Upper lobe of right lung (tissue), 1 donor: ENCODE results near the gene OSBPL9. TPM values are rescaled to one million over a fixed set of nuclear protein-coding genes. Genes with fewer than 3 reads are reported as not detected.

Experiments used
- ATAC-seq: fragments of 200-7000 bp; cut with Tn5 transposase; one replicate; pipeline ENCODE4 v1.9.1; 2020; ENCODE audit warnings: mild to moderate bottlenecking, moderate library complexity
- DNase-seq: peaks from one replicate; pipeline ENCODE4 v3.0.0-alpha.2; 2020
- H3K27ac ChIP-seq: fragments of 200-600 bp; one replicate; pipeline ENCODE4 v1.8.0; 2022
- H3K27me3 ChIP-seq: fragments of 200-600 bp; one replicate; pipeline ENCODE4 v1.8.0; 2022; ENCODE audit warnings: mild to moderate bottlenecking
- H3K36me3 ChIP-seq: fragments of 200-600 bp; one replicate; pipeline ENCODE4 v1.8.0; 2022
- H3K4me1 ChIP-seq: fragments of 200-600 bp; one replicate; pipeline ENCODE4 v1.8.0; 2022
- H3K4me3 ChIP-seq: fragments of 200-600 bp; one replicate; pipeline ENCODE4 v1.8.0; 2022; ENCODE audit warnings: mild to moderate bottlenecking
- H3K9me3 ChIP-seq: fragments of 200-600 bp; one replicate; pipeline ENCODE4 v1.8.0; 2022
- intact Hi-C: fragments of 100-400 bp; cut with DNase I; formaldehyde crosslinking; loops from one replicate; pipeline ENCODE4 v1.11.0; 2022
- total RNA-seq: library from RNA; stranded (reverse); fragmentation: NEBNext Ultra II Directional; extraction: Animal tissue kit (Norgen Biotek cat#: 25700); gene quantifications from one replicate; pipeline ENCODE4 v1.2.1, GENCODE V29; 2021
- TF ChIP-seq, protein P1 (sequence below): fragments of 200-600 bp; IDR thresholded peaks from one replicate; pipeline ENCODE4 v1.8.0; 2022; ENCODE audit warnings: antibody characterized with exemption
- donor health status: DM: no; HTN: yes; CAD: no; lungs with severe emphysema.

OSBPL9 gene
- total RNA-seq, 1 donor from 2014 or later = 72.7 TPM

DNA sequence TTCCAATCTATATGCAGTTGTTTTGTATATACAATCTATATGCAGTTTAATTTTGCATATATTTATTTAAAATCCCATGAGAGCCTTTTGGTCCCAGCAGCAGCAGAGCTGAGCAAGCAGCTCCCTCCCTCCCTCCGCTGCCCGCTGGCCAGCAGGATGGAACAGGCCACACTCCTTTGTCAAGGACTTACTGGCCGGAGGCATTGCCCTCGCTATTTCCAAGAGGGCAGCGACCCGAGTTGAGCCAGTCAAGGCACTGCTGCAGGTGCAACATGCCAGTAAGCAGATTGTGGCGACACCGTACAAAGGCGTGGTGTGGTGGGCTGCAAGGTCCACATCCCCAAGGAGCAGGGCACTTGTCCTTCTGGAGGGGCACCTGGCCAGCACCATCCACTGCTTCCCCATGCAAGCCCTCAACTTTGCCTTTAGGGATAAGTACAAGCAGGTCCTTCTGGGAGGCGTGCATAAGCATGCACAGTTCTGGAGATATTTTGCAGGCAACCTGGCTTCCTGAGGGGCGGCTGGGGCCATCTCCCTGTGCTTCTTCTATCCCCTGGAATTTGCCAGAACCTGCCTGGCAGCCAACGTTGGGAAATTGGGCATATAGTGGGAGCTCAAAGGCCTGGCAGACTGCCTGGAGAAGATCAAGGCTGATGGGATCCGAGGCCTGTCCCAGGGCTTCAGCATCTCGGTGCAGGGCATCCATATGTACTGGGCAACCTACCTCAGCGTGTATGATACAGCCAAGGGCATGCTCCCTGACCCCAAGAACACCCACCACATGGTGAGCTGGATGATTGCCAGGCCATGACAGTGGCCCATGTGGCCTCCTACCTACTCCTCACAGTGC, 92.2 kb downstream of the OSBPL9 start:
- Histone ChIP-seq H3K36me3 (no peaks in the 10 kb centered on the region), H3K27ac (no peak overlapping the region), H3K4me3 (no peak overlapping the region), H3K27me3 (no peaks in the 10 kb centered on the region), H3K4me1 (no peaks in the 10 kb centered on the region), H3K9me3 (no peaks in the 10 kb centered on the region)
- DNase-seq (no peak), ATAC-seq (no peak)
- TF ChIP-seq, protein P1, sequence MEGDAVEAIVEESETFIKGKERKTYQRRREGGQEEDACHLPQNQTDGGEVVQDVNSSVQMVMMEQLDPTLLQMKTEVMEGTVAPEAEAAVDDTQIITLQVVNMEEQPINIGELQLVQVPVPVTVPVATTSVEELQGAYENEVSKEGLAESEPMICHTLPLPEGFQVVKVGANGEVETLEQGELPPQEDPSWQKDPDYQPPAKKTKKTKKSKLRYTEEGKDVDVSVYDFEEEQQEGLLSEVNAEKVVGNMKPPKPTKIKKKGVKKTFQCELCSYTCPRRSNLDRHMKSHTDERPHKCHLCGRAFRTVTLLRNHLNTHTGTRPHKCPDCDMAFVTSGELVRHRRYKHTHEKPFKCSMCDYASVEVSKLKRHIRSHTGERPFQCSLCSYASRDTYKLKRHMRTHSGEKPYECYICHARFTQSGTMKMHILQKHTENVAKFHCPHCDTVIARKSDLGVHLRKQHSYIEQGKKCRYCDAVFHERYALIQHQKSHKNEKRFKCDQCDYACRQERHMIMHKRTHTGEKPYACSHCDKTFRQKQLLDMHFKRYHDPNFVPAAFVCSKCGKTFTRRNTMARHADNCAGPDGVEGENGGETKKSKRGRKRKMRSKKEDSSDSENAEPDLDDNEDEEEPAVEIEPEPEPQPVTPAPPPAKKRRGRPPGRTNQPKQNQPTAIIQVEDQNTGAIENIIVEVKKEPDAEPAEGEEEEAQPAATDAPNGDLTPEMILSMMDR = no peak
- intact Hi-C loops = no loop called here

DNA sequence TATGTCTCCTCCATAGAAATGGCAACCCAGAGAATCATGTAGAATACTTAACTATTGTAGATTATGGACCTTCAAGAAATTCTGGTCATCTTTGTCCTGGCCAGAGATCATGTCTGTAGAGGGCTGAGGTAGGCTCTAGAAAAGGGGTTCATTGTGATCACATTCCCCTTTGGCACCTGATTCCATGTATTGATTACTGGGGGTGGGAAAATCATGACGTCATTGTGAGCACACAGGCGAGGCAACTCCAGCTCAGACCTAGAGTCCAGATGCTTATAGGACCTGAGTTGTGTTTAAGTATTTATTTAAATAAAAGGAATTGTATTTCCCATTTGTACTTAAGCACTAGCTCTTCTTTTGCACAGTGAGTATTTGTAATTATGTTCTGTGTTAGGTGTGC, 93.1 kb downstream of the OSBPL9 start:
- no peak for ATAC-seq
- no peak for DNase-seq
- H3K27me3 ChIP-seq = no peaks in the 10 kb centered on the region
- no peak overlapping the region for H3K4me3 ChIP-seq
- no peaks in the 10 kb centered on the region for H3K36me3 ChIP-seq
- H3K27ac ChIP-seq = no peak overlapping the region
- no peaks in the 10 kb centered on the region for H3K4me1 ChIP-seq
- no peaks in the 10 kb centered on the region for H3K9me3 ChIP-seq
- TF ChIP-seq, protein P1 = no peak
- intact Hi-C loops = no loop called here

DNA sequence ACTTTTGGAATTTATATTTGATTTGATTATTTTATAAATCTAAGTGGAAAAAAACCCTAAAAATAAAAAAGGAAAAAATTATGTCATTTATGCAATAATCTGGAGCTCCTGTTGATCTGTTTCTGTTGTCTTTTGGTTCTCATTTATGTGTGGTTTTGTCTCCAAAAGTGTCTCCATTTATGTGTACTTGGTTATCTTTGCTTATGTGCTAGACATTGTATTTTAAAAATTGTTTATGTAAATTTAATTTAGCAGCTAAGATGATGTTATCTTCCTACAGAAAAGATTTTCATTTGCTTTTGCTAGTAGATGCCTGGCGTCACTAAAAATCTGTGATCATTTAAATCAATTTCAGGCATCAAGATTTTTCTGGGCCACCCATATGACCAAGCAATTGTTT, 95.7 kb downstream of the OSBPL9 start:
- TF ChIP-seq, protein P1 = no peak
- Histone ChIP-seq H3K27ac (no peak overlapping the region), H3K4me1 (no peaks in the 10 kb centered on the region), H3K36me3 (no peaks in the 10 kb centered on the region), H3K9me3 (no peaks in the 10 kb centered on the region), H3K27me3 (no peaks in the 10 kb centered on the region), H3K4me3 (no peak overlapping the region)
- no peak for DNase-seq
- intact Hi-C loops = no loop called here
- ATAC-seq = no peak

DNA sequence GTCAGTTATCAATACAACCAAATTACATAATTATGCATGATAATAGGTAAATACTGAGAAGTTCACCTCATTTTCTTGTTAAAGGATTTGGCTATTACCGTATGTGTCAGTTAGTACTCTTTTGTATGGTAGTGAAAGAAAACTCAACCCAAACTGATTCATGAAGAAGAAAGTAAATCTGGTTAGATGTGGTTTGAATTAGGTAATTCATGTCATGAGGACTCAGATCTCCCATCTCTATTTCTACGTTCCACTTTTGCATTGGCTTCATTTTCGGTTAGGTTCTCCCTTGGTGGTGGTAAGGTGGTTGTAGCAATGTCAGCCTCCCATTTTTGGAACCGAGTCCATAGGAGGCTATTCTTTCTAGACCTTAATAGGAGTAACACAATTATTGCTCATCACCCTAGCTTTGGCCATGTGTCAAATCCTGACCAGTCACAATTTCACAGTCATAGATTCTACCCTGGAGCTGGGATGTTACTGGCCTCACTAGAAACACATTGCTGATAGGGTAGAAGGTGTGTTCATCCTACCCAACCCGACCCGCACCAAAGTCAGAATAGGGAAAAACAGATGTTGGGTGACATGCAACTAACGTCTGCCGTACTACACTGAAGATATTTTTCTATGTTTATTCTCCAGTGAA, 97.6 kb downstream of the OSBPL9 start:
- no peak for DNase-seq
- no peaks in the 10 kb centered on the region for H3K4me1 ChIP-seq
- H3K27me3 ChIP-seq = no peaks in the 10 kb centered on the region
- H3K9me3 ChIP-seq = no peaks in the 10 kb centered on the region
- ATAC-seq = no peak
- no peak overlapping the region for H3K4me3 ChIP-seq
- no peak overlapping the region for H3K27ac ChIP-seq
- no peaks in the 10 kb centered on the region for H3K36me3 ChIP-seq
- intact Hi-C loops = no loop called here
- TF ChIP-seq, protein P1 = no peak

DNA sequence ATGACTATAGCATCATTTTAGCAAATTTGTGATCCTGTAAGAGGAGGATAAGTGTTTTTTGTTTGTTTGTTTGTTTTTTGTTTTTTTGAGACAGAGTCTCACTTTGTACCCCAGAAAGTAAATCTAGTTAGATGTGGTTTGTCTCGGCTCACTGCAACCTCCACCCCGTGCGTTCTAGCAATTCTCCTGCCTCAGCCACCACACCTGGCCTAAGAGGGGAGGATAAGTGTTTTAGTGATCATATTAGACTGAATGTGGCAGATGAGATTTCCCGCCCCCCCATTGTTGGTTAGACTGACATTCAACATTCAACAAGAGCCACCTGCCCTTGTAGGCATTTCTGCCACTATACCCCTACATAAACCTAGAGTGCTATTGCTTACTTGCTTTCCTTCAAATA, 98.5 kb downstream of the OSBPL9 start:
- H3K4me3 ChIP-seq = no peak overlapping the region
- no peaks in the 10 kb centered on the region for H3K27me3 ChIP-seq
- H3K9me3 ChIP-seq = no peaks in the 10 kb centered on the region
- no peak overlapping the region for H3K27ac ChIP-seq
- no peaks in the 10 kb centered on the region for H3K4me1 ChIP-seq
- ATAC-seq (no peak), DNase-seq (no peak)
- intact Hi-C loops = no loop called here
- no peaks in the 10 kb centered on the region for H3K36me3 ChIP-seq
- TF ChIP-seq, protein P1 = no peak
